Myocyte (in vitro differentiated cells): ENCODE data around the gene KLK3. TPM values are rescaled to one million over a fixed set of nuclear protein-coding genes. Genes with fewer than 3 reads are reported as not detected.
A peak's percentile ranks its signal among the peaks of the same experiment; 100 is the strongest.
"Not testable (repeated sequence)": the region's sequence is repeated elsewhere in the genome, so short reads cannot be mapped to it uniquely, and the experiment has no call there.

Experiments
- DNase-seq: peaks from one replicate; pipeline ENCODE4 v3.0.0-alpha.2; 2012; ENCODE audit warnings: low read depth
- total RNA-seq: library from RNA; depleted of rRNA; stranded (reverse); fragments of >200 nt; gene quantifications from 2 replicates; pipeline ENCODE4 v1.2.3, GENCODE V29; 2014

The KLK3 gene
- total RNA-seq, 1 donor from 2014 or later, result not detected

- DNase-seq, result no peak
Observed at GRCh38 chr19:50859849-50860248, 5.1 kb downstream of the KLK3 start.

DNA sequence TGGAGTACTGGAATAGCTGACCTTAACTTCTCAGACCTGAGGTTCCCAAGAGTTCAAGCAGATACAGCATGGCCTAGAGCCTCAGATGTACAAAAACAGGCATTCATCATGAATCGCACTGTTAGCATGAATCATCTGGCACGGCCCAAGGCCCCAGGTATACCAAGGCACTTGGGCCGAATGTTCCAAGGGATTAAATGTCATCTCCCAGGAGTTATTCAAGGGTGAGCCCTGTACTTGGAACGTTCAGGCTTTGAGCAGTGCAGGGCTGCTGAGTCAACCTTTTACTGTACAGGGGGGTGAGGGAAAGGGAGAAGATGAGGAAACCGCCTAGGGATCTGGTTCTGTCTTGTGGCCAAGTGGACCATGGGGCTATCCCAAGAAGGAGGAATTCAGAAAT lies 6.3 kb downstream of the KLK3 start:
- no peak for DNase-seq

- DNase-seq, result no peak
Observed at GRCh38 chr19:50861496-50862286, 7.0 kb downstream of the KLK3 start.

DNA sequence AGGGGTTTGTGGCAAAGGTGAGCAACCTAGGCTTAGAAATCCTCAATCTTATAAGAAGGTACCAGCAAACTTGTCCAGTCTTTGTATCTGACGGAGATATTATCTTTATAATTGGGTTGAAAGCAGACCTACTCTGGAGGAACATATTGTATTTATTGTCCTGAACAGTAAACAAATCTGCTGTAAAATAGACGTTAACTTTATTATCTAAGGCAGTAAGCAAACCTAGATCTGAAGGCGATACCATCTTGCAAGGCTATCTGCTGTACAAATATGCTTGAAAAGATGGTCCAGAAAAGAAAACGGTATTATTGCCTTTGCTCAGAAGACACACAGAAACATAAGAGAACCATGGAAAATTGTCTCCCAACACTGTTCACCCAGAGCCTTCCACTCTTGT lies 14.8 kb downstream of the KLK3 start:
- no peak for DNase-seq

DNA sequence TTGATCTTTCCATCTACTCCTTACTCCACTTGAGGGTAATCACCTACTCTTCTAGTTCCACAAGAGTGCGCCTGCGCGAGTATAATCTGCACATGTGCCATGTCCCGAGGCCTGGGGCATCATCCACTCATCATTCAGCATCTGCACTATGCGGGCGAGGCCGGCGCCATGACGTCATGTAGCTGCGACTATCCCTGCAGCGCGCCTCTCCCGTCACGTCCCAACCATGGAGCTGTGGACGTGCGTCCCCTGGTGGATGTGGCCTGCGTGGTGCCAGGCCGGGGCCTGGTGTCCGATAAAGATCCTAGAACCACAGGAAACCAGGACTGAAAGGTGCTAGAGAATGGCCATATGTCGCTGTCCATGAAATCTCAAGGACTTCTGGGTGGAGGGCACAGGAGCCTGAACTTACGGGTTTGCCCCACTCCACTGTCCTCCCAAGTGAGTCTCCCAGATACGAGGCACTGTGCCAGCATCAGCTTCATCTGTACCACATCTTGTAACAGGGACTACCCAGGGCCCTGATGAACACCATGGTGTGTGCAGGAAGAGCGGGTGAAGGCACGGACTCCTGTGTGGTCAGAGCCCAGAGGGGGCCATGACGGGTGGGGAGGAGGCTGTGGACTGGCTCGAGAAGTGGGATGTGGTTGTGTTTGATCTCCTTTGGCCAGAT lies 15.8 kb downstream of the KLK3 start:
- no peak for DNase-seq

DNA sequence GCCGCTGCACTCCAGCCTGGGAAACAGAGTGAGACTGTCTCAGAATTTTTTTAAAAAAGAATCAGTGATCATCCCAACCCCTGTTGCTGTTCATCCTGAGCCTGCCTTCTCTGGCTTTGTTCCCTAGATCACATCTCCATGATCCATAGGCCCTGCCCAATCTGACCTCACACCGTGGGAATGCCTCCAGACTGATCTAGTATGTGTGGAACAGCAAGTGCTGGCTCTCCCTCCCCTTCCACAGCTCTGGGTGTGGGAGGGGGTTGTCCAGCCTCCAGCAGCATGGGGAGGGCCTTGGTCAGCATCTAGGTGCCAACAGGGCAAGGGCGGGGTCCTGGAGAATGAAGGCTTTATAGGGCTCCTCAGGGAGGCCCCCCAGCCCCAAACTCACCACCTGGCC lies 18.3 kb downstream of the KLK3 start, which contains the start of gene KLK2:
KLK2 (plus strand) TSS at position 384 of the 400 bp plus-strand sequence. CDS start 35 bp downstream, outside the sequence.
- no peak for DNase-seq

DNA sequence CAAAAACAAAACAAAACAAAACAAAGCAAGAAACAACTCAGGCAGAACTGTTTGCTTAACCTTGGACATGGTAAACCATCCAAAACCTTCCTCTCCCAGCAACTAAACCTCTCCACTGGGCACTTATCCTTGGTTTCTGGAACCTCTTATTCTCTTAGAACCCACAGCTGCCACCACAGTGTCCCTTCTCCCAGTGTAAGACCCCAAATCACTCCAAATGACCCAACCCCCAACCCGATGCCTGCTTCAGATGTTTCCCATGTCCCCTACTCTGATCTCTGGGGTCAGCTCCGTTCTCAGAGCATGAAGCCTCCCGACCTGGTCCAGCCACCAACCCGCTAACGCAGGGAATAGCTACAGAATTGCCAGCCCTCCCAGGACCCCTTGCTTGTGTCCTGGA lies 19.5 kb downstream of the KLK3 start:
- DNase-seq, result no peak

- DNase-seq, result no peak
Observed at GRCh38 chr19:50875795-50876422, 21.2 kb downstream of the KLK3 start.

- DNase-seq, result no peak
Observed at GRCh38 chr19:50876456-50876855, 21.7 kb downstream of the KLK3 start.

DNA sequence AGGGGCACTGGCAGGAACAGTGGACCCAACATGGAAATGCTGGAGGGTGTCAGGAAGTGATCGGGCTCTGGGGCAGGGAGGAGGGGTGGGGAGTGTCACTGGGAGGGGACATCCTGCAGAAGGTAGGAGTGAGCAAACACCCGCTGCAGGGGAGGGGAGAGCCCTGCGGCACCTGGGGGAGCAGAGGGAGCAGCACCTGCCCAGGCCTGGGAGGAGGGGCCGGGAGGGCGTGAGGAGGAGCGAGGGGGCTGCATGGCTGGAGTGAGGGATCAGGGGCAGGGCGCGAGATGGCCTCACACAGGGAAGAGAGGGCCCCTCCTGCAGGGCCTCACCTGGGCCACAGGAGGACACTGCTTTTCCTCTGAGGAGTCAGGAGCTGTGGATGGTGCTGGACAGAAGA lies 22.6 kb downstream of the KLK3 start:
- no peak for DNase-seq

- no peak for DNase-seq
Observed at GRCh38 chr19:50878851-50879250, 24.1 kb downstream of the KLK3 start.

DNA sequence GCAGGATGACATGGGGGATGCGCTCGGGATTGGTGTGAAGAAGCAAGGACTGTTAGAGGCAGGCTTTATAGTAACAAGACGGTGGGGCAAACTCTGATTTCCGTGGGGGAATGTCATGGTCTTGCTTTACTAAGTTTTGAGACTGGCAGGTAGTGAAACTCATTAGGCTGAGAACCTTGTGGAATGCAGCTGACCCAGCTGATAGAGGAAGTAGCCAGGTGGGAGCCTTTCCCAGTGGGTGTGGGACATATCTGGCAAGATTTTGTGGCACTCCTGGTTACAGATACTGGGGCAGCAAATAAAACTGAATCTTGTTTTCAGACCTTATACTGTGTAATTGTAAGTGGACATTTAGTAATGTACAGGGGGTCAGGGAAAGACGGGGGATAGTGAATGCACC lies 25.5 kb downstream of the KLK3 start:
- no peak for DNase-seq

- DNase-seq, result no peak
Observed at GRCh38 chr19:50882188-50882587, 27.5 kb downstream of the KLK3 start.

GRCh38 chr19:50889638-50890037 lies 34.9 kb downstream of the KLK3 start:
- DNase-seq, result peak; percentile 37

DNA sequence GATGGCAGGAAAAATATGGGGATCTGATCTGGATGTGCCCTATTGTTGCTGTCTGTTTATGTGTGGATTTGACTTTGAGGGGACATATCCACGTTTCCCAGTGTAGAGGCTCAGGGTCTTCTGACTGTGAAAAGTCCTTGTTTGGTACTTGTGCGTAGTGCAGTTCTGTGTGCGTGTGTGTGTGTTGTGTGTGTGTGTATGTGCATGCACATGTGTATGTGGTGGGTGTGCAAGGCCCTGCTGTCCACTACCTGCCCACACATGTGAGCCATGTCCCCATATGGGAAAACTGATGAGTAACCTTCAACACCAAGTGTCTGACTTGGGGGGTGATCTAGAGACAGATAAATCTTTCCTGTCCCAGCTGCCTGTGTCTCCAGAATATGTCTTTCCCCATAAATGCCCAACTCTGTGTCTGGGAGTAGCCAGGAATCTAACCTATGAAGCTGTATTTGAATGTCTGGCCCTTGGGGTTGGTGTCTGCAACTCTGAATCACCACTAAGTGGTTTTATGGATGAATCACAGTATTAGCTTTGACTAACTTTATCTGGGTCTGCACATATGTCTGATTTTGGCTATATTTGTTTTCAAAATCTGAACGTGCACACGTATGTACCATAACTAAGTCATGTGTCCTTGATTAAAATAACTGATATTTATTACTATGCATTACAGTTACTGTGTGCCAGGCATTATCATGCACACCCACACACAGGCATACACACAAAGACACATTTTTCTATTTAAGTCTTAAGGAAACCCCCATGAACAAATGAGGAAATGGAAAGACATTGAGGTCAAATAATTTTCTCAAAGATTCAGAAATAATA lies 35.9 kb downstream of the KLK3 start:
- peak; percentile 18 for DNase-seq

DNA sequence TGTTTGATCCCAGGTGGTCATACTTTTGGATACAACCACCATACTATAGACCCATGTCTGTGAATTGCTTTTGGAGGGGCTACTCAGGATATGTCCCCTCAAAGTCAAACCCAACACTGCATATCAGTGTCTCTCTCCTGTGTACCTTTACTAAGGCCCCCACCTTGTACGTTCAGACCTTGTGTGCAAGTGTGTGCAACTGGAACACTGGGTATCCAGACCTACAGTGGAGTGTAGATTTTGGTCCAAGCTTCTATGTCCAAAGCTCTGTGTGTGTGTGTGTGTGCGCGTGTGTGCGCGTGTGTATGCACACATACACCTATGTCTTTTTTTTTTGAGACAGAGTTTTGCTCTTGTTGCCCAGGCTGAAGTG lies 36.5 kb downstream of the KLK3 start:
- DNase-seq, result no peak

DNA sequence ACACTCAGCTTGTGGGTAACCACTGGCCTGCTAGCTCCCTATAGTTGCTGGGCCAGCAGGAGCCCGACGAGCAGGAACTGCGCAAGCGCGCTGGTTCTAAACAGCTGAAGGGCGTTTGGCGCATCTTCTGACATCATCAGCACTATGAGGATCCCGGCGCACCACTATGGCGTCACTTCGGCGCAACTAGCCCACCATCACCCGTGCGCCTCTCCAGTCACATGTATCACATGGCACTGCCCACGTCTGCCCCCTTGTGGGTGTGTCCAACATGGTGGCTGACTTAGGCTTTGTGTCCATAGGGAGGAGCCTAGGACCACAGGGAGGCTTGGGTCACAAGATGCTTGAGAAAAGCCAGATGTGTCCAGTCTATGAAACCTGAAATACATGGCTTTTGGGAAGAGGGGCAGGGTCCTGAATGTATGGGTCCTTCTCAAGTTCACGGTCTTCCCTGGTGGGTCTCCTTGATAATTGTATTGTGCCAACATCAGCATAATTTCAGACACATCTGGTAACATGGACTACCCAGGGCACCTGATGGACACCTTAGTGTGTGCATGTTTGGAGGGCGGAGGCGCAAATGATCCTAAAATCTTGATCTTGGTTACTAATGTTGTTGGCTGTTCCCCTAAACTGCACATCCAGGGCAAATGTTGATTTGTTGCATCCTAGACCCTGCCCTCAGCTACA lies 38.5 kb downstream of the KLK3 start:
- DNase-seq, result no peak

- DNase-seq, result no peak
Observed at GRCh38 chr19:50894478-50895356, 40.0 kb downstream of the KLK3 start.

DNA sequence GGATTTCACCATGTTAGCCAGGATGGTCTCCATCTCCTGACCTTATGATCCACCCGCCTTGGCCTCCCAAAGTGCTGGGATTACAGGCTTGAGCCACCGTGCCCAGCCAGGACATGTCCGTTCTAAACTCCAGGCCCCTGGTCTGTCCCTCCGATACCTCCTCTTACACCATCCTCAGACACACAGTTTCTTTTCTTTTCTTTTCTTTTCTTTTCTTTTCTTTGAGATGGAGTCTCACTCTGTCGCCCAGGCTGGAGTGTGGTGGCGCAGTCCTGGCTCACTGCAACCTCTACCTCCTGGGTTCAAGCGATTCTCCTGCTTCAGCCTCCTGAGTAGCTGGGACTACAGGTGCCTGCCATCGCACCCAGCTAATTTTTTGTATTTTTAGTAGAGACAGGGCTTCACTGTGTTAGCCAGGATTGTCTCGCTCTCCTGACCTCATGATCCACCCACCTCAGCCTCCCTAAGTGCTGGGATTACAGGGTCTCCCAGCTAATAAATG lies 41.4 kb downstream of the KLK3 start:
- not testable (repeated sequence) for DNase-seq
